Measurements from ENCODE around the gene UBE3A.

UBE3A gene

GRCh38 chr15:25287823-25288222 is 151.0 kb downstream of the UBE3A start:
- DNase-seq (ENCODE audit: extremely low read depth, insufficient read length): no peak
- Histone ChIP-seq H3K36me3 (ENCODE audit: control insufficient read depth, insufficient read depth, low read length) (no peaks in the 10 kb centered on the region), H3K27me3 (replicated peaks; ENCODE audit: control insufficient read depth, insufficient read depth, low read length) (no peaks in the 10 kb centered on the region), H3K4me3 (replicated peaks; ENCODE audit: low read depth, low read length) (no peak overlapping the region)
- TF ChIP-seq, protein P1, sequence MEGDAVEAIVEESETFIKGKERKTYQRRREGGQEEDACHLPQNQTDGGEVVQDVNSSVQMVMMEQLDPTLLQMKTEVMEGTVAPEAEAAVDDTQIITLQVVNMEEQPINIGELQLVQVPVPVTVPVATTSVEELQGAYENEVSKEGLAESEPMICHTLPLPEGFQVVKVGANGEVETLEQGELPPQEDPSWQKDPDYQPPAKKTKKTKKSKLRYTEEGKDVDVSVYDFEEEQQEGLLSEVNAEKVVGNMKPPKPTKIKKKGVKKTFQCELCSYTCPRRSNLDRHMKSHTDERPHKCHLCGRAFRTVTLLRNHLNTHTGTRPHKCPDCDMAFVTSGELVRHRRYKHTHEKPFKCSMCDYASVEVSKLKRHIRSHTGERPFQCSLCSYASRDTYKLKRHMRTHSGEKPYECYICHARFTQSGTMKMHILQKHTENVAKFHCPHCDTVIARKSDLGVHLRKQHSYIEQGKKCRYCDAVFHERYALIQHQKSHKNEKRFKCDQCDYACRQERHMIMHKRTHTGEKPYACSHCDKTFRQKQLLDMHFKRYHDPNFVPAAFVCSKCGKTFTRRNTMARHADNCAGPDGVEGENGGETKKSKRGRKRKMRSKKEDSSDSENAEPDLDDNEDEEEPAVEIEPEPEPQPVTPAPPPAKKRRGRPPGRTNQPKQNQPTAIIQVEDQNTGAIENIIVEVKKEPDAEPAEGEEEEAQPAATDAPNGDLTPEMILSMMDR (IDR thresholded peaks at IDR 0.05; ENCODE audit: insufficient read depth, low read length, poor library complexity, severe bottlenecking): no peak
